NCI-H1417 treated with DMSO at 0.1 percent for 48 hours (cell line): Measurements from ENCODE around the gene PCSK9.
"Not testable (repeated sequence)": the region's sequence is repeated elsewhere in the genome, so short reads cannot be mapped to it uniquely, and the experiment has no call there.

Source experiments
- DNase-seq: peaks from one replicate; lab custom pipeline; 2025; lab: John Stamatoyannopoulos, UW

Gene PCSK9

GRCh38 chr1:55081188-55081904, 42.0 kb downstream of the PCSK9 start:
- no peak for DNase-seq

DNA sequence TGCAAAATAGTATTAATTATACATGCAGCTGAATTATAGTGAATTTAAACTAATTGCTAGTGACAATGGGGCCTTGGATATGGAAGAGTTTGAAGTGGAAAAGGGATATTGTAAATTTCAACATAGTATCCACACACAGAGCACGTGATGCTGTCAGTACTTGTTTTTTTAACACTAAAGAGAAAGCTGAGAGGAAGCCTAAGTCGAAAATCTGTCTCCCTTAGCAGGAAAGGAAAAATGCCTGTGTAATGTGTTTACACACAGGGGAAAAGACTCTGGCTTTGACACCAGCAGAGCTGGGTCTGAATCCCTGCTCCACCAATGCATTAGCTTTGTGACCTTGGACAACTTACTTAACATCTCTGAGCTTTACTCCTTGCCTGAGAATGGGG, 42.6 kb downstream of the PCSK9 start:
- no peak for DNase-seq

- DNase-seq: no peak
These were observed 44.9 kb downstream of the PCSK9 start for GRCh38 chr1:55084257-55084656.

DNA sequence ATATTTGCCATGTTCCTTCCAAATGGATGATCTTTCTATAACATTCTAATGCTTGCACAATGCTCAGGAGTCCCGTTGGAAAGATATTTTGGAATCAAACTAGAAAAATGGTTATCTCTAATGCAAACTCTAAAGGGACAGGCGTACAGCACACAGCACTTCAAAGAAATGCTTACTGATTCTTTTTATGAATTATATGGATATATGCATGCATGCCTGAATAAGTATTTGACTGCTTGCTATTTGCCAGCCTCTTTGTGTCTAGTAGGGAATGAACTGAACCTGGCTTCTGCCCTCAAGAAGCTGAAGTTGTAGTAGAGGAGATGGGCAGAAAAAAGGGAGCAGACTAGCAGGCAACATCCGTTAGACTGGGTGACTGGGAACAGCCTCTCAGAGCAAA, 48.1 kb downstream of the PCSK9 start:
- no peak for DNase-seq

DNA sequence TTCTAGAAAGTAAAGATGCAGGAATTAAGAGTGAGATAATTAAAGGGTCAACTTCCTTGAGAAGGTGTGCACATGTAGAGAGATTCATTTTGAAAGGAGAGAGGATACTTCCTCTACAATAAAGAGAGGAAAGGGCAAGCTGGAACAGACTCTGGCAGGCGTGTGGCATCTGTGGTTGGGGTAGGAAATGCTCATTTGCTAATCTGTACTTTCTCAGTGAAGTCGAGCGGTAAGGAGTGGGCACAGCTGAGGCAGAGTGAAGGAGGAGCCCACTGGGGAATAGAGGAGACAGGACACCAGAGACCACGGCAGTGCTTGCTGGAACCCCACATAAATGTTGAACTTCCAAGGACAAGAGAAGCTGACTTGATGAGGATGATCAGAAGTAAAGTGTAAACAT, 49.1 kb downstream of the PCSK9 start:
- no peak for DNase-seq

- no peak for DNase-seq
These were observed 50.3 kb downstream of the PCSK9 start for GRCh38 chr1:55089683-55090082.

DNA sequence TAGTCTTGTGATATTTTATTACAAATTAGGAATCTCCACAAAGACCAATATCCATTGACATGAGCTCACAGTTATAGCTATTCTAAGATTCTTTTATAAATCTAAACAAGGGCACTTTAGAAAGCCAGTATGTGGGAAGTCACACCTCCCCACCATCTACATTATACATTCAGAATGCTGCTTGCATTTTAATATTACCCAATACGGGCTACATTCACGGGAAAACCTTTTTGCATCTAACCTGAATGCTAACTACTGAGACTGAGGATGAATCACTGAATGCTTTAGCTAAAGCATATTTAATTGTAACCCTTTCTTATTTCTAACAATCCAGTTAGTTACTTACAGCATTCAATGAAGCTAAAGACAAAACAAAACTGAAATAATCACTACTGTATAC, 53.1 kb downstream of the PCSK9 start:
- no peak for DNase-seq

GRCh38 chr1:55095095-55095494, 55.7 kb downstream of the PCSK9 start:
- no peak for DNase-seq

GRCh38 chr1:55103891-55104290, 64.5 kb downstream of the PCSK9 start:
- DNase-seq: no peak

GRCh38 chr1:55107101-55107500, 67.8 kb downstream of the PCSK9 start:
- DNase-seq: no peak

GRCh38 chr1:55109005-55109404, 69.7 kb downstream of the PCSK9 start:
- DNase-seq: not testable (repeated sequence)
